PC-3 (cell line): ENCODE results near the gene AARS2.

Source experiments
- EZH2phosphoT487 ChIP-seq: fragments of 300-600 bp; sonication (generic); IDR thresholded peaks from 2 replicates; pipeline ENCODE4 v1.6.1; 2018; ENCODE audit warnings: mild to moderate bottlenecking, antibody characterized with exemption, low read length, borderline replicate concordance
- TF ChIP-seq, protein P1 (sequence below): fragments of 300-600 bp; sonication (generic); conservative IDR thresholded peaks from 2 replicates; pipeline ENCODE4 v1.5.1; 2017; ENCODE audit warnings: antibody characterized with exemption, low read depth, mild to moderate bottlenecking, low read length

GRCh38 chr6:44327096-44327495 lies 13.9 kb upstream of the AARS2 start:
- TF ChIP-seq, protein P1, sequence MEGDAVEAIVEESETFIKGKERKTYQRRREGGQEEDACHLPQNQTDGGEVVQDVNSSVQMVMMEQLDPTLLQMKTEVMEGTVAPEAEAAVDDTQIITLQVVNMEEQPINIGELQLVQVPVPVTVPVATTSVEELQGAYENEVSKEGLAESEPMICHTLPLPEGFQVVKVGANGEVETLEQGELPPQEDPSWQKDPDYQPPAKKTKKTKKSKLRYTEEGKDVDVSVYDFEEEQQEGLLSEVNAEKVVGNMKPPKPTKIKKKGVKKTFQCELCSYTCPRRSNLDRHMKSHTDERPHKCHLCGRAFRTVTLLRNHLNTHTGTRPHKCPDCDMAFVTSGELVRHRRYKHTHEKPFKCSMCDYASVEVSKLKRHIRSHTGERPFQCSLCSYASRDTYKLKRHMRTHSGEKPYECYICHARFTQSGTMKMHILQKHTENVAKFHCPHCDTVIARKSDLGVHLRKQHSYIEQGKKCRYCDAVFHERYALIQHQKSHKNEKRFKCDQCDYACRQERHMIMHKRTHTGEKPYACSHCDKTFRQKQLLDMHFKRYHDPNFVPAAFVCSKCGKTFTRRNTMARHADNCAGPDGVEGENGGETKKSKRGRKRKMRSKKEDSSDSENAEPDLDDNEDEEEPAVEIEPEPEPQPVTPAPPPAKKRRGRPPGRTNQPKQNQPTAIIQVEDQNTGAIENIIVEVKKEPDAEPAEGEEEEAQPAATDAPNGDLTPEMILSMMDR, result no peak
- TF ChIP-seq EZH2phosphoT487, result no peak
